Mammary microvascular endothelial cell (primary cell): ENCODE measurements around the gene SIGLEC7. TPM values are rescaled to one million over a fixed set of nuclear protein-coding genes. Genes with fewer than 3 reads are reported as not detected.

Source experiments
- total RNA-seq: library from RNA; depleted of rRNA; stranded (reverse); fragments of >200 nt; gene quantifications from 2 replicates; pipeline ENCODE4 v1.2.3, GENCODE V29; 2015

The SIGLEC7 gene
- not detected in 2 replicates for total RNA-seq

GRCh38 chr19:51142119-51142518 lies at the start of gene SIGLEC7:
Gene SIGLEC7 (plus strand): TSS chr19:51142301. CDS start chr19:51142370, 69 bp downstream.

GRCh38 chr19:51108066-51108804 lies 33.9 kb upstream of the SIGLEC7 start, which contains the start of gene CTU1:
Gene CTU1 (minus strand): TSS chr19:51108409. CDS start chr19:51104569, 3,840 bp downstream.

GRCh38 chr19:51124729-51125128 lies 17.4 kb upstream of the SIGLEC7 start, which contains the start of gene SIGLEC9:
Gene SIGLEC9 (plus strand): TSS chr19:51124906. CDS start chr19:51124975, 69 bp downstream.

Other genes starting within 250 kb of the SIGLEC7 start
- not detected in 2 replicates for gene KLK4, start 230.9 kb upstream of the SIGLEC7 start, total RNA-seq
- not detected in 2 replicates for gene KLK5, start 189.3 kb upstream of the SIGLEC7 start, total RNA-seq
- not detected in 2 replicates for gene KLK6, start 172.7 kb upstream of the SIGLEC7 start, total RNA-seq
- gene KLK7, start 158.4 kb upstream of the SIGLEC7 start, total RNA-seq, result not detected in 2 replicates
- gene KLK8, start 140.7 kb upstream of the SIGLEC7 start, total RNA-seq, result not detected in 2 replicates
- gene KLK10, start 122.6 kb upstream of the SIGLEC7 start, total RNA-seq, result not detected in 2 replicates
- not detected in 2 replicates for gene KLK11, start 115.7 kb upstream of the SIGLEC7 start, total RNA-seq
- not detected in 2 replicates for gene KLK12, start 107.3 kb upstream of the SIGLEC7 start, total RNA-seq
- not detected in 2 replicates for gene KLK13, start 77.2 kb upstream of the SIGLEC7 start, total RNA-seq
- not detected in 2 replicates for gene KLK14, start 59.4 kb upstream of the SIGLEC7 start, total RNA-seq
- 12.1 and 14.8 TPM in 2 replicates for gene CTU1, start 33.9 kb upstream of the SIGLEC7 start, total RNA-seq
- gene SIGLEC9, start 17.4 kb upstream of the SIGLEC7 start, total RNA-seq, result not detected in 2 replicates
- gene CD33, start 82.8 kb downstream of the SIGLEC7 start, total RNA-seq, result not detected in 2 replicates
- not detected in 2 replicates for gene SIGLECL1, start 108.8 kb downstream of the SIGLEC7 start, total RNA-seq
- not detected in 2 replicates for gene IGLON5, start 169.3 kb downstream of the SIGLEC7 start, total RNA-seq
- gene VSIG10L, start 199.8 kb downstream of the SIGLEC7 start, total RNA-seq, result 0.27 and 0.39 TPM in 2 replicates
- gene ETFB, start 224.1 kb downstream of the SIGLEC7 start, total RNA-seq, result 76.7 and 86.1 TPM in 2 replicates
- not detected in 2 replicates for gene CLDND2, start 226.7 kb downstream of the SIGLEC7 start, total RNA-seq
- gene NKG7, start 230.4 kb downstream of the SIGLEC7 start, total RNA-seq, result not detected in 2 replicates
- gene LIM2, start 245.7 kb downstream of the SIGLEC7 start, total RNA-seq, result not detected in 2 replicates
- gene C19orf84, start 248.3 kb downstream of the SIGLEC7 start, total RNA-seq, result not detected in 2 replicates